D721Med (cell line): ENCODE measurements around the gene MPP7.

ENCODE experiments used
- DNase-seq: peaks from one replicate; pipeline ENCODE4 v3.0.0; 2011; ENCODE audit warnings: low spot score; ENCODE audit not compliant: insufficient read length
- FAIRE-seq: peaks from 2 replicates; lab custom pipeline; 2011; peaks lifted over from hg19 to GRCh38; lab: Jason Lieb, UNC
- CTCF ChIP-seq: IDR thresholded peaks from 2 replicates; pipeline ENCODE4 v1.5.1; 2012; ENCODE audit warnings: mild to moderate bottlenecking, control low read depth; ENCODE audit not compliant: insufficient read depth; ENCODE audit errors: missing control alignments

MPP7 gene

GRCh38 chr10:28307267-28307666 is 4.4 kb upstream of the MPP7 start:
- no peak for TF ChIP-seq CTCF
- no peak for DNase-seq
- no peak for FAIRE-seq

GRCh38 chr10:28305553-28305952 is 2.7 kb upstream of the MPP7 start:
- DNase-seq (no peak), FAIRE-seq (no peak)
- no peak for TF ChIP-seq CTCF

- TF ChIP-seq CTCF: no peak
- DNase-seq: no peak
- no peak for FAIRE-seq
Observed at GRCh38 chr10:28304032-28304571, 1.2 kb upstream of the MPP7 start.

GRCh38 chr10:28302012-28302637 is 739 bp downstream of the MPP7 start:
- DNase-seq: no peak
- FAIRE-seq: no peak

GRCh38 chr10:28300027-28300426 is 2.8 kb downstream of the MPP7 start:
- no peak for FAIRE-seq
- no peak for DNase-seq
- TF ChIP-seq CTCF: no peak

More at GRCh38 chr10:28302012-28302637, 739 bp downstream of the MPP7 start:
- TF ChIP-seq CTCF: no peak

- DNase-seq (no peak), FAIRE-seq (no peak)
- no peak for TF ChIP-seq CTCF
Observed at GRCh38 chr10:28298951-28299350, 3.9 kb downstream of the MPP7 start.

GRCh38 chr10:28296023-28296422 is 6.8 kb downstream of the MPP7 start:
- TF ChIP-seq CTCF: no peak
- no peak for DNase-seq

More at GRCh38 chr10:28296023-28296422, 6.8 kb downstream of the MPP7 start:
- FAIRE-seq: peak; percentile 6
